Germinal center (tissue), 1 donor: ENCODE data around the gene ABCC10.
"Not testable (repeated sequence)": the region's sequence is repeated elsewhere in the genome, so short reads cannot be mapped to it uniquely, and the experiment has no call there.

Source experiments
- DNase-seq: peaks from one replicate; pipeline ENCODE4 v3.0.0; 2012; ENCODE audit warnings: mixed read lengths, low spot score

ABCC10 gene

DNA sequence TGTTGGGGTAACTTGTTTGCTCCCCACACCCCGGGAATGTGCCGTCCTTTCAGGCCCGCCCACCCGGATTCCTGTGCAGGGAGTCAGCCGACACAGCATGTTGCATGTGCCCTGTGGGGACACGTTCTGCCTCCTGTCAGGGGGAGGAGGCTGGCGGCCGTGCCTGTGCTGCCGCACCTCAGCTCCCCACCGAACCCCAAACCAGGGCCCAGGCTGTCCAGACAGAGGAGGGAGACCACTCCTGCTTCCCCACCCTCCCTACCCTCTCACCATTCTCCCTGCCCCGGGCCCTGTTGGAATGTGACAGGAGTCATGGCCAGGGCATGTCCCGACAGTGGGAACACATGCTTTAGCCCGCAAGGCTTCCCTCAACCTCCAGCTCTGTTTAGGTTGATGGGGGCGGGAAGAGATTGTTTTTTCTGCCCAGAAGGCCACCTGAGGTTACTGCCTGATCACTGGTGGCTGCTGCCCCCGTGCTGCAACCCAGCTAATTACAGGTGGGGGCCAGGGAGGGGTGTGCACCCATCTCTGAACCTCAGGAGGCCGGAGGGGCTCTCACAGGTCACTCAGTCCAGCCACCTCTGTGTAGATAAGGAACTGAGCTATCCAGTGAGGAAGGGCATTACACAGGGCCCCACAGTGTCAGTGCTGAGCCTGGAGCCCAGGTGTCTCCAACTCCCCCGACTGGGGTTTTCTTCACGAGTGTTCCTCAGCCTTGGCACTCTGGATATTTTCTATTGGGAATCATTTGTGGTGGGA lies 69.2 kb downstream of the ABCC10 start:
- no peak for DNase-seq

DNA sequence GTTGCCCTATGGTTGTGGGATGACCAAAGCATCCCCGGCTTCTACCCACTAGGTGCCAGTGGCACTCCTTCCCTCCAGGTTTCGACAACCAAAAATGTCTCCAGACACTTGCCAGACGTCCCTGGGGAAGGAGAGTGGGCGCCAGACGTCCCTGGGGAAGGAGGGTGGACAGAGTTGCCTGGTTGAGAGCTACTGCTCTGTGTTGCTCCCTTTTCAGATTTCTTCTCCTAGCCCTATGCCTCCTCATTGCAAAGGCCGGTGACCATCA lies 69.7 kb downstream of the ABCC10 start:
- no peak for DNase-seq

DNA sequence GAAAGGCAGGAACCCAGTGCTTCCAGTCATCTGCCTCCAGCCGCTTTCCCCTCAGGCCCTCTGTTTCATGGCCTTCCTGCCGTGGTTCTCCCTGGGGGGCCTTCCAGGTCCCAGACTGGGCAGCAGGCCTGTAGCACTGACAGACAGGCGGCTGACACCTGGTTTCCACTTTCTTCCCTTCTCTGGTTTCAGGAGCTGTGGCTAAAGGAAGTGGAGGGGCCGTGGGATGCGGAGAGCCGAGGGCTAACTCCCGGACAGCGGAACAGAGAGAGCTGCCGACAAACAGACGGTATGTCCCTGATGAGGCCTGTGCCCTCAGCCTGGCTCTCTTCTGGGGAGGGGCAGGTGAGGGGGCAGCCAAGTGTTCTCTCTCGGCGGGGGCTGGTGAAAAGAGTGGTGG lies 70.3 kb downstream of the ABCC10 start:
- DNase-seq = no peak

DNA sequence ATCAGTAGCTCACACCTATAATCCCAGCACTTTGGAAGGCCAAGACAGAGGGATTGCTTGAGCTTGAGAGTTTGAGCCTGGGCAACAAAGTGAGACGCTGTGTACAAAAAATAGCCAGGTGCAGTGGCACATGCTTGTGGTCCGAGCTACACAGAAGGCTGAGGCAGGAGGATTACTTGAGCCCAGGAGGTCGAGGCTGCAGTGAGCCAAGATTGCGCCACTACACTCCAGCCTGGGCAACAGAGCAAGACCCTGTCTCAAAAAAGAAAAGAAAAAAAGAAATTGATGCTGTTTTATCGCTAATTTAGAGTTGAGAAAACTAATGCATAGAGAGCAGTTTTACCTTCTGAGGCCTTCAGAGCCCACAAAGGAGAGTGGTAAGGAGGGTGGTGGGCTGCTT lies 71.0 kb downstream of the ABCC10 start:
- DNase-seq = not testable (repeated sequence)

DNA sequence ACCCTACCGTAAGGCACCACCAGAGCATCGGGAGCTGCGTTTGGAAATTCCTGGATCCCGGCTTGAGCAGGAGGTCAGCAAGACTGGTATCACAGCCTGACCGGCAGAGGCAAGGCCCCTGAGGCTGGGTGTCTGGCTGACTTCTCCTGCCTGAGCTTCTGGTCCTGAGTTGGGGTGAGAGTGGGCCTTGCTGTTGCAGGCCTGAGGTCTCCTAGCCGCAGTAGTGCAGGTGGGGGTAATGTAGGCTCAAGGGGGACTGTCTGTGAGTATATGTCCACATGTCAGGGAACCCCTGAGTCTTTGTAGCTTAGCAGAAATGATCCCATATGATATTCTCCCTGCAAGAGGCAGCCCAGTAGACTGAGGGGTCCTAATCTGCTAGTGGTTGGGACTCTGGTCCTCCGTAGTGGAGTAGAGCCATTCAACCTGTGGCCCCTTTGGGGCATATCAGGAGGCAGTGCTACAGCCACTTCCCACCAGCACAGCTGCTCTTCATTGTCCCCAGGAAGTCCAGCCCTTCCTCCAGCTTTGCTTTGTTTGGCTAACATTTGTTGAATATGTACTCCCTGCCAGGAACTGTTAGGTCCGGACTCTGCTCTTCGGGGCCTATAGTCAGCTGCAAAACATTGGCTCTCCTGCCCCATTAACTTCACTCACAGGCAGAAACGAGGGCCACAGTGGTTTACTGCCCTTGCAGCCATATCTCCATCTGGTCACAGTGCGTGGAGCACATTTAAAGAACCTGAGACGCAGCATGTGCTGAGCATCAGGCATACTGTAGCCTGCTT lies 71.9 kb downstream of the ABCC10 start:
- DNase-seq = no peak
